ENCODE measurements around the gene ILDR2.

The ILDR2 gene, protein sequence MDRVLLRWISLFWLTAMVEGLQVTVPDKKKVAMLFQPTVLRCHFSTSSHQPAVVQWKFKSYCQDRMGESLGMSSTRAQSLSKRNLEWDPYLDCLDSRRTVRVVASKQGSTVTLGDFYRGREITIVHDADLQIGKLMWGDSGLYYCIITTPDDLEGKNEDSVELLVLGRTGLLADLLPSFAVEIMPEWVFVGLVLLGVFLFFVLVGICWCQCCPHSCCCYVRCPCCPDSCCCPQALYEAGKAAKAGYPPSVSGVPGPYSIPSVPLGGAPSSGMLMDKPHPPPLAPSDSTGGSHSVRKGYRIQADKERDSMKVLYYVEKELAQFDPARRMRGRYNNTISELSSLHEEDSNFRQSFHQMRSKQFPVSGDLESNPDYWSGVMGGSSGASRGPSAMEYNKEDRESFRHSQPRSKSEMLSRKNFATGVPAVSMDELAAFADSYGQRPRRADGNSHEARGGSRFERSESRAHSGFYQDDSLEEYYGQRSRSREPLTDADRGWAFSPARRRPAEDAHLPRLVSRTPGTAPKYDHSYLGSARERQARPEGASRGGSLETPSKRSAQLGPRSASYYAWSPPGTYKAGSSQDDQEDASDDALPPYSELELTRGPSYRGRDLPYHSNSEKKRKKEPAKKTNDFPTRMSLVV

GRCh38 chr1:166975361-166976129 lies at the start of gene ILDR2:
Gene ILDR2, minus strand, starts transcription at chr1:166975540. Its CDS starts 272 bp downstream, at chr1:166975268.
- peak; percentile 81 to 84 for DNase-seq

- DNase-seq = no peak
These were observed 47.0 kb upstream of the ILDR2 start for GRCh38 chr1:167022384-167022783.

DNA sequence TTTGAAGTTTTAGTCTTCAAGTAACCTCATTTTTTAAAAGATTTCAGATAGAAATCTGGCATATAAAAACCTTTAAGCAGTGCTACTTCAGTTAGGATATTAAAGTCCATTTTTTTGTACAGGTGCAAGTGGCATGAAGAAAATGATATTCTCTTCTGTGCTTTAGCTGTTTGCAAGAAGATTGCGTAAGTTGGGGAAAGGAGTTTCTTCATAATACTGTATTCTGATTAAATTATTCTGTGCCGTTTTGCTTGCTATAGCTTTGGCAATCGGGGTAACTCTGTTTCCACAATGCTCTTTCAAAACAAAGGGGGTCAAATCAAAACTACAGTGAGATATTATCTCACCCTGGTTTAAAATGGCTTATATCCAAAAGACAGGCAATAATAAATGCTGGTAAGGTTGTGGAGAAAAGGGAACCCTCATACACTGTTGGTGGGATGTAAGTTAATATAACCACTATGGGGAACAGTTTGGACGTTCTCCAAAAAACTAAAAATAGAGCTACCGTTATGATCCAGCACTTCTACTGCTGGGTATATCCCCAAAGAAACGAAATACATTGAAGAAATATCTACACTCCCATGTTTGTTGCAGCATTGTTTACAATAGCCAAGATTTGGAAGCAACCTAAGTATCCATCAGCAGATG lies 40.9 kb upstream of the ILDR2 start:
- no peak for DNase-seq

GRCh38 chr1:167013108-167013929 lies 38.0 kb upstream of the ILDR2 start:
- DNase-seq = no peak

- DNase-seq = no peak
These were observed 37.2 kb upstream of the ILDR2 start for GRCh38 chr1:167012570-167012969.

GRCh38 chr1:167011560-167012191 lies 36.3 kb upstream of the ILDR2 start:
- no peak for DNase-seq

- DNase-seq = no peak
These were observed 28.4 kb upstream of the ILDR2 start for GRCh38 chr1:167003711-167004110.

- DNase-seq = no peak
These were observed 27.0 kb upstream of the ILDR2 start for GRCh38 chr1:167002354-167002753.

GRCh38 chr1:167000546-167000945 lies 25.2 kb upstream of the ILDR2 start:
- no peak for DNase-seq

- DNase-seq = no peak
These were observed 24.2 kb upstream of the ILDR2 start for GRCh38 chr1:166999500-167000055.

- no peak for DNase-seq
These were observed 23.7 kb upstream of the ILDR2 start for GRCh38 chr1:166999075-166999474.

- DNase-seq = no peak
These were observed 13.7 kb upstream of the ILDR2 start, which contains the start of gene MAEL for GRCh38 chr1:166988974-166989515. Gene MAEL, plus strand, starts transcription at chr1:166989280. Its CDS starts 73 bp downstream, at chr1:166989353.

DNA sequence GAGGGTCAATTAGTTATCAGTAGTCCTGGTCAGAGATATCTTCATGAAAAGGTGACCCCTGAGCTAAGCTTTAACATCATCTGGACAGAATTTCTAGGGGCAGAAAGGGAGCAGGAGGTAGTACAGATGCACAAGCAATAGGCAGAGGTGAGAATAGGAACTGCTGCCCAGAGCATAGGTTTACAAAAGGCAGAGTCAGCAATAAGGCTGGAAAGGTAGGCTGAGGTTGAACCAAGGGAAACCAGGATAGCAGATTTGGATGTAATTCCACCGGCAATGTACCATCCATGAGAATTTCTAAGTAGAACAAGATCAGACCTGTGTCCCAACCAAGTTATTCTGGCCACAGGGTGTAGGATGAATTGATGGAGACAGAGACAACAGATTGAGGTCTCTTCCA lies 6.2 kb upstream of the ILDR2 start:
- DNase-seq = no peak

- no peak for DNase-seq
These were observed 5.5 kb upstream of the ILDR2 start for GRCh38 chr1:166980818-166981217.

DNA sequence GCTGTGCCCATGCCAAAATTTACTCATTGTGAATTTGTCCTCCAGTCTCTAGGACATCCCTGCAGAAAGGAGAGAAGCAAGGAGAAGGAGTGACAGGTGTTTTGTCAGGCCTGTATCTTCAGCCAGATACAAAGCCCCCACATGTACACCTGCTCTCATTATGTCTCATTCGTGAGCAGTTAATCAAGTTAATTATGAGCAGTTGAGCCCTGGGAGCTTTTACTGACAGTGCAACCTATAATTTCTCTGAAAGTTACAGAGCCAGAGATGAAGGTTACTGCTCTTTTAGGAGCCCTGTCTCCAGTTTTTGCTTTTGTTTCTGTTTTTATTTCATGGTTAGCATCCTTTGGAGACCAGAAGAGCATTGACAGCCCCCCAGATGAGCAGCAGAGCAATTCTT lies 5.0 kb upstream of the ILDR2 start:
- DNase-seq = no peak

GRCh38 chr1:166978821-166979220 lies 3.5 kb upstream of the ILDR2 start:
- DNase-seq = no peak

GRCh38 chr1:166977951-166978350 lies 2.6 kb upstream of the ILDR2 start:
- no peak for DNase-seq

DNA sequence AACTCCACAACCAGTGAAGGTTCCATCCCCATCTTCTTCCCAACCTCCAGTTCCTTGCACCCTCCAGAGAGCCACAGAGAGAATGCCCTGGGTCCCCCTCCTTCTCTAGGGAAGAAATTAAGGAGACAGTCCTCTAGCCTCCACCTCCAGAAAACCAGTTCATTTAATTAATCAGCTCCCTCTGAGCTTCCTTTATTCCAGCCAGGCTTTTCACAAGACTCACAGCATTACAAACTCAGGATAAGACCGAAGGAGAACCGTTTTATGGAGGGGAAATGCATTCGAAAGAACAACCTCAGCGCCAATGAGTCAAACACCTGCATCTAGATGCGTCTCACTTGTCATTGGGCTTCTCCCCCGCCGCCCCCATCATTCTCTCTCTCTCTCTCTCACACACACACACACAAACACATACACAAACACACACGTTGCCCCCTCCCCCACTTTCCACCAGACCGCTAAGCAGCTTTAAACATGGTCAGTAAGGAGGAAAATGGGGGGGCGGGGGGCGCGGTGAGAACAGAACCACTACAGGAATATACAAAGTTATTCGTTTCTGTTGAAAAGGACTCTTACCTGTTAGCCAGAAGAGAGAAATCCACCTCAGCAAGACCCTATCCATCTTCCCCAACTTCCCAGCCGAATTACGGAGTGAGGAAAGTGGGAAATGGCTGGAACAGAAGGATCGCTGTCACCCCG lies 544 bp downstream of the ILDR2 start:
- DNase-seq = peak; percentile 63 to 66

- DNase-seq = no peak
These were observed 2.5 kb downstream of the ILDR2 start for GRCh38 chr1:166972826-166973225.

GRCh38 chr1:166972193-166972592 lies 3.1 kb downstream of the ILDR2 start:
- no peak for DNase-seq

Measured in activated T-cell treated with anti-CD3 and anti-CD28 coated beads, Interleukin-2, amount 50 U/mL, for 48 hours (primary cell).